ENCODE data around the gene DIAPH2. TPM values are rescaled to one million over a fixed set of nuclear protein-coding genes. Genes with fewer than 3 reads are reported as not detected.

Gene DIAPH2
- total RNA-seq, 1 experiment from 2014 or later = 10.9 TPM

GRCh38 chrX:97563531-97564133, 879.0 kb downstream of the DIAPH2 start (continued):
- TF ChIP-seq CTCF (IDR thresholded peaks at IDR 0.05 in 2 of 3, conservative IDR thresholded peaks at IDR 0.05 in 1 of 3; ENCODE audit: borderline replicate concordance in 1 of 3, insufficient read depth in 1 of 3, low read depth in 2 of 3, low read length in 2 of 3) = no peak
- TF ChIP-seq CBX3 (IDR thresholded peaks at IDR 0.05; ENCODE audit: low read depth) = no peak
- no peak for TF ChIP-seq EZH2 (IDR thresholded peaks at IDR 0.05)
- TF ChIP-seq POLR2A (IDR thresholded peaks at IDR 0.05; ENCODE audit: borderline replicate concordance, extremely low read depth, insufficient read depth, insufficient read length) = no peak

- no peaks in the 10 kb centered on the region for H3K4me1 ChIP-seq (ENCODE audit: control insufficient read depth in 1 of 2, insufficient read depth in 2 of 2, low read length in 2 of 2)
- BruUV-seq (replicated peaks) = no TSS peak
- no peaks in the 10 kb centered on the region for H3K36me3 ChIP-seq (ENCODE audit: control insufficient read depth in 1 of 2, insufficient read depth in 2 of 2, low read length in 2 of 2)
- H3K4me3 ChIP-seq (replicated peaks in 1 of 2; ENCODE audit: low read depth in 1 of 2, low read length in 2 of 2) = no peak overlapping the region
- no peaks in the 10 kb centered on the region for H3K27me3 ChIP-seq (ENCODE audit: insufficient read depth, low read length)
- no peak overlapping the region for H3K9ac ChIP-seq (ENCODE audit: low read length)
- TF ChIP-seq EGR1 (IDR thresholded peaks at IDR 0.05; ENCODE audit: low read depth) (no peak), FOSL1 (IDR thresholded peaks at IDR 0.05; ENCODE audit: low read depth) (no peak), SIN3A (IDR thresholded peaks at IDR 0.05; ENCODE audit: low read depth) (no peak), MAX (IDR thresholded peaks at IDR 0.05) (no peak), YY1 (IDR thresholded peaks at IDR 0.05; ENCODE audit: extremely low read depth, insufficient replicate concordance, low read depth, low read length) (no peak)
- H3K27ac ChIP-seq (ENCODE audit: low read depth, low read length) = no peak overlapping the region
- ChIA-PET POLR2A (no interaction called here), RAD21 (ENCODE audit: low non-redundant PET in 1 of 2, low total read pairs in 2 of 2, uncharacterized antibody in 2 of 2, unreplicated experiment in 2 of 2) (no interaction called here), CTCF (no interaction called here)
- DNase-seq (ENCODE audit: low read depth, low spot score) (no peak), ATAC-seq (no peak)
- H3K4me2 ChIP-seq (ENCODE audit: low read length) = no peak overlapping the region
- no peaks in the 10 kb centered on the region for H3K79me2 ChIP-seq (ENCODE audit: insufficient read depth, low read length)
- H2AFZ ChIP-seq (ENCODE audit: low read depth, low read length, poor library complexity, severe bottlenecking) = no peak overlapping the region
- H3K9me3 ChIP-seq (ENCODE audit: control insufficient read depth in 1 of 2, insufficient read depth in 1 of 2, low read depth in 1 of 2, low read length in 2 of 2) = no peaks in the 10 kb centered on the region
- no peaks in the 10 kb centered on the region for H3K9me2 ChIP-seq (ENCODE audit: insufficient read depth)
- intact Hi-C loops (cut with micrococcal nuclease) = no loop called here
- no peaks in the 10 kb centered on the region for H4K20me1 ChIP-seq (ENCODE audit: insufficient read depth)
Observed at GRCh38 chrX:97564496-97564895, 879.9 kb downstream of the DIAPH2 start.

Data from HCT116 (cell line).